Measurements from ENCODE around the gene FOXP2. TPM values are rescaled to one million over a fixed set of nuclear protein-coding genes. Genes with fewer than 3 reads are reported as not detected.

Gene FOXP2
- total and polyA plus RNA-seq, 2 donors (not counting 1 experiment from before 2014, with no cell fraction given): not detected

DNA sequence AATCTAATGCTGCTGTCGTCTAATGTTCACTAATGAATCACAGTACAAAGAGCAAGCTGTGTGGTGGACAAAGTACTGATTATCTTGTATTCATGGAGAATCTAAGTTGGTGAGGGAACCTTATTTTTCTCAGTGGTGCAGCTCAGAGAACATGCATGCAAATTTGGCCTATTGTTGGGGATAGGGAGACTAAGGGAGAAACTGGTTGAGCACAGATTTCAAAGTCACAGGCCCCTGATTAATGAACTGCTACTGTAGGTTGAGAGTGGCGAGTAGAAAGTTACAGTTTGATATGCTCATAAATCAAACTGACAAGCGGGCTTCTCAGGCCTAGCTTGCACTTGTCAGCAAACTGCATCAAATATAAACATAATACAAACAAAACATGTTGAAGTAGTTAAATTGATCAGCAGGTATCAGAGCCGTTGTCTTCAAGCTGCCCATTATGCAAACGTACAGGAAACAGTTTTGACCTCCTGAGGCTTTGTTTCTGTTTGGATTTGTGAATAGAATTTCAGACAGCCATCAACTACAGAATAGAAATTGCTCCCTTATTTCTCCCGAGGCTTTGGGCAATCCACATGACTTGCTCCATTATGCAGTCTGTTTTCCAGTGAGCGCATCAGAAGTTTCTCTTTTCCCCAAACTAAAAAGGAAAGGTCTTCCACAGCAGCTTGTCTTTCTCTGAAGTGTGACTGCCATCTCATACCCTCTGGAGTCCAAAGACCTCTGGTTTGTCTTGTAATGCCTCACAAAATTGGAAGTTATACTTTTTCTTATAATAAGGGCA is 215.8 kb downstream of the FOXP2 start:
- Mint-ChIP-seq H3K27ac (no peak overlapping the region), H3K4me3 (no peak overlapping the region), H3K4me1 (no peaks in the 10 kb centered on the region), H3K9me3 (ENCODE audit: insufficient read depth) (no peaks in the 10 kb centered on the region), H3K27me3 (no peaks in the 10 kb centered on the region)
- WGBS (ENCODE audit: insufficient coverage): 86% methylated on average over 2 of the region's 7 CpGs
- ChIA-PET POLR2A (no interaction called here), CTCF (no interaction called here)
- Histone ChIP-seq H3K4me1 (ENCODE audit: control insufficient read depth in 2 of 2, insufficient read depth in 2 of 2, low read length in 2 of 2) (no peaks in the 10 kb centered on the region), H3K27ac (ENCODE audit: low read length in 2 of 2) (no peak overlapping the region), H2AFZ (ENCODE audit: insufficient read depth, low read depth, low read length, poor library complexity, severe bottlenecking) (no peak overlapping the region), H3K9me3 (ENCODE audit: control extremely low read depth in 1 of 3, control insufficient read depth in 2 of 3, insufficient read depth in 1 of 3, low read length in 2 of 3) (no peaks in the 10 kb centered on the region), H4K20me1 (ENCODE audit: control insufficient read depth, insufficient read depth, low read length, poor library complexity, severe bottlenecking) (no peaks in the 10 kb centered on the region), H3K4me3 (ENCODE audit: control extremely low read depth in 1 of 5, extremely low read depth in 1 of 5, insufficient read depth in 1 of 5, low read depth in 2 of 5, low read length in 4 of 5) (no peak overlapping the region), H3K36me3 (replicated peaks in 1 of 2; ENCODE audit: control extremely low read depth in 1 of 2, control insufficient read depth in 1 of 2, extremely low read depth in 1 of 2, insufficient read depth in 2 of 2, low read length in 1 of 2) (no peaks in the 10 kb centered on the region), H3K27me3 (replicated peaks in 1 of 4; ENCODE audit: control extremely low read depth in 1 of 4, control insufficient read depth in 3 of 4, insufficient read depth in 4 of 4, low read length in 3 of 4) (no peaks in the 10 kb centered on the region), H3K9ac (ENCODE audit: low read length) (no peak overlapping the region), H3K79me2 (ENCODE audit: control insufficient read depth, insufficient read depth, low read length) (no peaks in the 10 kb centered on the region), H3K4me2 (replicated peaks; ENCODE audit: low read depth, low read length, poor library complexity, severe bottlenecking) (no peak overlapping the region)
- DNase-seq (no peak), ATAC-seq (ENCODE audit: low read depth) (no peak)
- intact Hi-C loops (cut with micrococcal nuclease): no loop called here
- TF ChIP-seq EZH2 (IDR thresholded peaks at IDR 0.05; ENCODE audit: borderline replicate concordance, insufficient read depth, low read depth, low read length, poor library complexity, severe bottlenecking): no peak
- TF ChIP-seq, protein P1, sequence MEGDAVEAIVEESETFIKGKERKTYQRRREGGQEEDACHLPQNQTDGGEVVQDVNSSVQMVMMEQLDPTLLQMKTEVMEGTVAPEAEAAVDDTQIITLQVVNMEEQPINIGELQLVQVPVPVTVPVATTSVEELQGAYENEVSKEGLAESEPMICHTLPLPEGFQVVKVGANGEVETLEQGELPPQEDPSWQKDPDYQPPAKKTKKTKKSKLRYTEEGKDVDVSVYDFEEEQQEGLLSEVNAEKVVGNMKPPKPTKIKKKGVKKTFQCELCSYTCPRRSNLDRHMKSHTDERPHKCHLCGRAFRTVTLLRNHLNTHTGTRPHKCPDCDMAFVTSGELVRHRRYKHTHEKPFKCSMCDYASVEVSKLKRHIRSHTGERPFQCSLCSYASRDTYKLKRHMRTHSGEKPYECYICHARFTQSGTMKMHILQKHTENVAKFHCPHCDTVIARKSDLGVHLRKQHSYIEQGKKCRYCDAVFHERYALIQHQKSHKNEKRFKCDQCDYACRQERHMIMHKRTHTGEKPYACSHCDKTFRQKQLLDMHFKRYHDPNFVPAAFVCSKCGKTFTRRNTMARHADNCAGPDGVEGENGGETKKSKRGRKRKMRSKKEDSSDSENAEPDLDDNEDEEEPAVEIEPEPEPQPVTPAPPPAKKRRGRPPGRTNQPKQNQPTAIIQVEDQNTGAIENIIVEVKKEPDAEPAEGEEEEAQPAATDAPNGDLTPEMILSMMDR (IDR thresholded peaks at IDR 0.05): no peak

DNA sequence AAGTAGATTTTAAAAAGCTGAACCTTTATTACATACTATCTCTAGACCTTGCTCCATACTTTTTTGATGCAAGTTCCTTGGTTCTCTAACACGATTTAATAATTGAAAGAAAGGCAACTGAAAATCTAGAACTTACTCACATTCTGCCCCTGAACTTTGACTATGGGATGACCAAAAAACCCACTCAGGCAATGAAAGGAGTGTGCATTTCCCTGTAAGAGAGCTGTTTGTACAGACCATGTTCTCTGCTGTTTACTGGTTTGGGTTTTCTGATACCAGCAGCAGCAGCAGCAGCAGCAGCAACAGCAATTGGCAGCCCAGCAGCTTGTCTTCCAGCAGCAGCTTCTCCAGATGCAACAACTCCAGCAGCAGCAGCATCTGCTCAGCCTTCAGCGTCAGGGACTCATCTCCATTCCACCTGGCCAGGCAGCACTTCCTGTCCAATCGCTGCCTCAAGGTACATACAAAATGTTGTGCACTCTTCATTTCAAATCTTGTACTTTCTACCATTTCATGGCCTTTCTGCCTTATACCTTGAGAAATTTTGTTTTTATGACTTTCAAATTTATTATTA is 216.7 kb downstream of the FOXP2 start:
- POLR2A ChIA-PET: no interaction called here
- CTCF ChIA-PET: no interaction called here
- no peak for TF ChIP-seq EZH2 (IDR thresholded peaks at IDR 0.05; ENCODE audit: borderline replicate concordance, insufficient read depth, low read depth, low read length, poor library complexity, severe bottlenecking)
- TF ChIP-seq, protein P1 (IDR thresholded peaks at IDR 0.05): no peak

More for the DNA sequence above, 216.7 kb downstream of the FOXP2 start:
- Histone ChIP-seq H3K9me3 (ENCODE audit: control extremely low read depth in 1 of 3, control insufficient read depth in 2 of 3, insufficient read depth in 1 of 3, low read length in 2 of 3) (no peaks in the 10 kb centered on the region), H4K20me1 (ENCODE audit: control insufficient read depth, insufficient read depth, low read length, poor library complexity, severe bottlenecking) (no peaks in the 10 kb centered on the region), H3K27me3 (replicated peaks in 1 of 4; ENCODE audit: control extremely low read depth in 1 of 4, control insufficient read depth in 3 of 4, insufficient read depth in 4 of 4, low read length in 3 of 4) (no peaks in the 10 kb centered on the region), H3K27ac (ENCODE audit: low read length in 2 of 2) (no peak overlapping the region), H3K9ac (ENCODE audit: low read length) (no peak overlapping the region), H3K4me3 (ENCODE audit: control extremely low read depth in 1 of 5, extremely low read depth in 1 of 5, insufficient read depth in 1 of 5, low read depth in 2 of 5, low read length in 4 of 5) (no peak overlapping the region), H3K4me1 (ENCODE audit: control insufficient read depth in 2 of 2, insufficient read depth in 2 of 2, low read length in 2 of 2) (no peaks in the 10 kb centered on the region), H2AFZ (ENCODE audit: insufficient read depth, low read depth, low read length, poor library complexity, severe bottlenecking) (no peak overlapping the region), H3K4me2 (replicated peaks; ENCODE audit: low read depth, low read length, poor library complexity, severe bottlenecking) (no peak overlapping the region), H3K36me3 (replicated peaks in 1 of 2; ENCODE audit: control extremely low read depth in 1 of 2, control insufficient read depth in 1 of 2, extremely low read depth in 1 of 2, insufficient read depth in 2 of 2, low read length in 1 of 2) (no peaks in the 10 kb centered on the region), H3K79me2 (ENCODE audit: control insufficient read depth, insufficient read depth, low read length) (no peaks in the 10 kb centered on the region)
- 70% methylated on average over 2 of the region's 3 CpGs for WGBS (ENCODE audit: insufficient coverage)
- DNase-seq (no peak), ATAC-seq (ENCODE audit: low read depth) (no peak)
- Mint-ChIP-seq H3K4me3 (no peak overlapping the region), H3K27ac (no peak overlapping the region), H3K9me3 (ENCODE audit: insufficient read depth) (no peaks in the 10 kb centered on the region), H3K4me1 (no peaks in the 10 kb centered on the region), H3K27me3 (no peaks in the 10 kb centered on the region)
- intact Hi-C loops (cut with micrococcal nuclease): no loop called here

Measured in B cell (primary cell).